ENCODE measurements around the gene WASF2.
"Not testable (repeated sequence)": the region's sequence is repeated elsewhere in the genome, so short reads cannot be mapped to it uniquely, and the experiment has no call there.

The WASF2 gene

GRCh38 chr1:27504588-27505419, 14.8 kb upstream of the WASF2 start:
- TF ChIP-seq, protein P1, sequence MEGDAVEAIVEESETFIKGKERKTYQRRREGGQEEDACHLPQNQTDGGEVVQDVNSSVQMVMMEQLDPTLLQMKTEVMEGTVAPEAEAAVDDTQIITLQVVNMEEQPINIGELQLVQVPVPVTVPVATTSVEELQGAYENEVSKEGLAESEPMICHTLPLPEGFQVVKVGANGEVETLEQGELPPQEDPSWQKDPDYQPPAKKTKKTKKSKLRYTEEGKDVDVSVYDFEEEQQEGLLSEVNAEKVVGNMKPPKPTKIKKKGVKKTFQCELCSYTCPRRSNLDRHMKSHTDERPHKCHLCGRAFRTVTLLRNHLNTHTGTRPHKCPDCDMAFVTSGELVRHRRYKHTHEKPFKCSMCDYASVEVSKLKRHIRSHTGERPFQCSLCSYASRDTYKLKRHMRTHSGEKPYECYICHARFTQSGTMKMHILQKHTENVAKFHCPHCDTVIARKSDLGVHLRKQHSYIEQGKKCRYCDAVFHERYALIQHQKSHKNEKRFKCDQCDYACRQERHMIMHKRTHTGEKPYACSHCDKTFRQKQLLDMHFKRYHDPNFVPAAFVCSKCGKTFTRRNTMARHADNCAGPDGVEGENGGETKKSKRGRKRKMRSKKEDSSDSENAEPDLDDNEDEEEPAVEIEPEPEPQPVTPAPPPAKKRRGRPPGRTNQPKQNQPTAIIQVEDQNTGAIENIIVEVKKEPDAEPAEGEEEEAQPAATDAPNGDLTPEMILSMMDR (IDR thresholded peaks at IDR 0.05): no peak
- H3K4me2 ChIP-seq (ENCODE audit: low read length): peak overlapping the region; percentile 45
- H3K79me2 ChIP-seq: no peaks in the 10 kb centered on the region
- H3K9me3 ChIP-seq (ENCODE audit: control insufficient read depth, low read length): no peaks in the 10 kb centered on the region
- H2AFZ ChIP-seq: peak overlapping the region; percentile 81
- no peak overlapping the region for H3K4me3 ChIP-seq (ENCODE audit: low read depth, low read length)
- no peak overlapping the region for H3K9ac ChIP-seq
- H3K27me3 ChIP-seq (ENCODE audit: control insufficient read depth, insufficient read depth, low read length): no peaks in the 10 kb centered on the region
- H3K36me3 ChIP-seq (ENCODE audit: control insufficient read depth, insufficient read depth, low read length): no peaks in the 10 kb centered on the region
- H3K4me1 ChIP-seq: peaks cover 9% of the 10 kb centered on the region
- H3K27ac ChIP-seq: peak overlapping the region; percentile 83

DNA sequence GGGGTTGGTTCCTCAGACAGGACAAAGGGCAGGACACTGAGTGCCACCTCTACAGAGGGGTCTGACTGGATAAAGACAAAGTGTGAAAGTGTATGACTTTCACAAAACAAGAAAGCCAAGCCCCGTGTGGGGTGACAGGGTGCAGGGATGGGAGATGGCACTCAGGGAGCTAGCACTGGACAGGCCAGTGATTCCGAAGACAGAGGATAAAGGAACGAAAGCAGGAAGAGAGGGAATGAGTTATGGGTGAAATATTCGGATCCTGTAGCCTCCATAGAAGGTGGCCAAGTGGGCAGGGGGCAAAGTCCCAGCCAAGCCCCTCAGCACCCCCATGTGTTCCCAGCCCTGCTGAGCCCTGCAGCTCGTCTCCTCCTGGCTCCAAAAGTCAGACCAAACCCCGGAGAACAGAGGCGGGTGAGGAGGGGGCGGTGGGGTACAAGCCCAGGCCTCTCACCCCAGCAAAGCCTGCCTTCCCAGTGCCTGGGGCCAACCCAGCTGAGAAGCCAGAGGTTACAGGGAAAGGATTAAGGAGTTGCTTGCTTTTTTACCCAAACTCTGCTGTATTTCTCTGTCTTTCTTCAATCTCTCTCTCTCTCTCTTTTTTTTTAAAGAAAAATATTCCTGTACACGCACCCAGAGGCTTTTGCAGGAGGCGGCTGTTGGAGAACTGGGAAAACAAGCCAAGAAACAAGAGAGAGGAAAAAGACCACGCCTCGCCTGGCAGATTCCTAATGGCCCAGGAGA, 14.0 kb upstream of the WASF2 start:
- Histone ChIP-seq H3K4me1 (peaks cover 9% of the 10 kb centered on the region), H3K4me2 (ENCODE audit: low read length) (peak overlapping the region; percentile 45), H3K27ac (peak overlapping the region; percentile 83), H3K27me3 (ENCODE audit: control insufficient read depth, insufficient read depth, low read length) (no peaks in the 10 kb centered on the region), H3K79me2 (no peaks in the 10 kb centered on the region), H2AFZ (peak overlapping the region; percentile 81), H3K36me3 (ENCODE audit: control insufficient read depth, insufficient read depth, low read length) (no peaks in the 10 kb centered on the region), H3K9ac (no peak overlapping the region), H3K4me3 (ENCODE audit: low read depth, low read length) (no peak overlapping the region), H3K9me3 (ENCODE audit: control insufficient read depth, low read length) (no peaks in the 10 kb centered on the region)
- TF ChIP-seq, protein P1 (IDR thresholded peaks at IDR 0.05): no peak

- Histone ChIP-seq H3K4me2 (ENCODE audit: low read length) (no peak overlapping the region), H3K9me3 (ENCODE audit: control insufficient read depth, low read length) (no peaks in the 10 kb centered on the region), H3K4me3 (ENCODE audit: low read depth, low read length) (no peak overlapping the region), H2AFZ (no peak overlapping the region), H3K4me1 (peaks cover 9% of the 10 kb centered on the region), H3K79me2 (no peaks in the 10 kb centered on the region), H3K27ac (no peak overlapping the region), H3K36me3 (ENCODE audit: control insufficient read depth, insufficient read depth, low read length) (no peaks in the 10 kb centered on the region), H3K9ac (no peak overlapping the region), H3K27me3 (ENCODE audit: control insufficient read depth, insufficient read depth, low read length) (no peaks in the 10 kb centered on the region)
- TF ChIP-seq, protein P1 (IDR thresholded peaks at IDR 0.05): no peak
These were observed 13.1 kb upstream of the WASF2 start for GRCh38 chr1:27503033-27503432.

DNA sequence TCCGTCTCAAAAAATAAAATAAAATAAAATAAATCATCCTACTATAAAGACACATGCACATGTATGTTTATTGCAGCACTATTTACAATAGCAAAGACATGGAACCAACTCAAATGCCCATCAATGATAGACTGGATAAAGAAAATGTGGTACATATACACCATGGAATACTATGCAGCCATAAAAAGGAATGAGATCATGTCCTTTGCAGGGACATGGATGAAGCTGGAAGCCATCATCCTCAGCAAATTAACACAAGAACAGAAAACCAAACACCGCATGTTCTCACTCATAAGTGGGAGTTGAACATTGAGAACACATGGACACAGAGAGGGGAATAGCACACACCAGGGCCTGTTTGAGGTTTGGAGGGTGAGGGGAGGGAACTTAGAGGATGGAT, 11.2 kb upstream of the WASF2 start:
- H3K9me3 ChIP-seq (ENCODE audit: control insufficient read depth, low read length); H2AFZ ChIP-seq; H3K27ac ChIP-seq; H3K4me3 ChIP-seq (ENCODE audit: low read depth, low read length); H3K9ac ChIP-seq; H3K79me2 ChIP-seq; H3K36me3 ChIP-seq (ENCODE audit: control insufficient read depth, insufficient read depth, low read length); H3K27me3 ChIP-seq (ENCODE audit: control insufficient read depth, insufficient read depth, low read length); H3K4me1 ChIP-seq; H3K4me2 ChIP-seq (ENCODE audit: low read length): not testable (repeated sequence)

DNA sequence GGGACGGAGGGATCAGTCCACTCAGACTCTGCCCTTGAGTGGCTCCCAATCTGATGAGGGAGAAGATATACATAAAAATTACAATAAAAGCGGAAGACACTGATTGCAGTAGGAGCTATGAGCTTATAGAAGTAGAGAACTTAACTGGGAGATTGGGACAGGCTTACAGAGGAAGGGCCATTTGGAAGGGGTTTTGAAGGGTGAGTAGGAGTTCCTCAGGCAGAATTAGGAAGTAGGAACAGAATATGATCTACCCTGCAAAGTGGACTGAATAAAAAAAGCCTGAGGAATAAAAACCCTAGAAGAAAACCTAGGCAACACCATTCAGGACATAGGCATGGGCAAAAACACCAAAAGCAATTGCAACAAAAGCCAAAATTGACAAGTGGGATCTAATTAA, 9.2 kb upstream of the WASF2 start:
- TF ChIP-seq, protein P1 (IDR thresholded peaks at IDR 0.05): no peak
- Histone ChIP-seq H3K4me3 (ENCODE audit: low read depth, low read length) (no peak overlapping the region), H3K27ac (no peak overlapping the region), H3K36me3 (ENCODE audit: control insufficient read depth, insufficient read depth, low read length) (no peaks in the 10 kb centered on the region), H3K4me1 (peaks cover 5% of the 10 kb centered on the region), H2AFZ (no peak overlapping the region), H3K9me3 (ENCODE audit: control insufficient read depth, low read length) (no peaks in the 10 kb centered on the region), H3K79me2 (no peaks in the 10 kb centered on the region), H3K4me2 (ENCODE audit: low read length) (no peak overlapping the region), H3K27me3 (ENCODE audit: control insufficient read depth, insufficient read depth, low read length) (no peaks in the 10 kb centered on the region), H3K9ac (no peak overlapping the region)

Measured in parathyroid adenoma (tissue), 2 donors.